OCI-LY1 (cell line): ENCODE measurements around the gene SLC25A27.
A peak's percentile ranks its signal among the peaks of the same experiment; 100 is the strongest.

ENCODE experiments used
- EZH2 ChIP-seq: fragments of 200-600 bp; sonication (generic), shearing (Covaris generic); IDR thresholded peaks from 2 replicates; pipeline ENCODE4 v1.8.0; 2017; ENCODE audit warnings: borderline replicate concordance, mixed run types, mild to moderate bottlenecking, antibody characterized with exemption, low read length, moderate library complexity, mixed read lengths
- TF ChIP-seq, protein P1 (sequence below): fragments of 200-600 bp; sonication (generic), shearing (Covaris generic); IDR thresholded peaks from 2 replicates; pipeline ENCODE4 v1.5.1; 2017; ENCODE audit warnings: mild to moderate bottlenecking, antibody characterized with exemption, low read length, moderate library complexity, mixed read lengths

DNA sequence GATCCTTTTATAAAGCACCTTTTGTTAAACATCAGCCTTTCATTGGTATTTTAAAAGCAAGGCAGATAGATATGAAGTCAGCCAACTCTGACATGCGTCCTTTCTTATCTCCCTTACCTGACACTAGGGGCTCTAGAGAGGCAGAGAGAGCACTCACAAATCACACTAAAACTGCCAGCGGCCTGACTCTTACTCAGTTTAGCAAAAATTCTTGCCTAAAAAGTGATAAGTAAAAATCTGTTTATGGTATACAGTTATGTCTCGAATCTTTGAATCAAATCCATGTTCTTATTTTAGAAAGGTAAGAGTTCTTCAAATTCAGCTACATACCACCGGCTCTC lies 24.5 kb downstream of the SLC25A27 start:
- TF ChIP-seq, protein P1, sequence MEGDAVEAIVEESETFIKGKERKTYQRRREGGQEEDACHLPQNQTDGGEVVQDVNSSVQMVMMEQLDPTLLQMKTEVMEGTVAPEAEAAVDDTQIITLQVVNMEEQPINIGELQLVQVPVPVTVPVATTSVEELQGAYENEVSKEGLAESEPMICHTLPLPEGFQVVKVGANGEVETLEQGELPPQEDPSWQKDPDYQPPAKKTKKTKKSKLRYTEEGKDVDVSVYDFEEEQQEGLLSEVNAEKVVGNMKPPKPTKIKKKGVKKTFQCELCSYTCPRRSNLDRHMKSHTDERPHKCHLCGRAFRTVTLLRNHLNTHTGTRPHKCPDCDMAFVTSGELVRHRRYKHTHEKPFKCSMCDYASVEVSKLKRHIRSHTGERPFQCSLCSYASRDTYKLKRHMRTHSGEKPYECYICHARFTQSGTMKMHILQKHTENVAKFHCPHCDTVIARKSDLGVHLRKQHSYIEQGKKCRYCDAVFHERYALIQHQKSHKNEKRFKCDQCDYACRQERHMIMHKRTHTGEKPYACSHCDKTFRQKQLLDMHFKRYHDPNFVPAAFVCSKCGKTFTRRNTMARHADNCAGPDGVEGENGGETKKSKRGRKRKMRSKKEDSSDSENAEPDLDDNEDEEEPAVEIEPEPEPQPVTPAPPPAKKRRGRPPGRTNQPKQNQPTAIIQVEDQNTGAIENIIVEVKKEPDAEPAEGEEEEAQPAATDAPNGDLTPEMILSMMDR = peak; percentile 57
- TF ChIP-seq EZH2 = no peak
